H1 (cell line): ENCODE data around the gene IRF9. TPM values are rescaled to one million over a fixed set of nuclear protein-coding genes. Genes with fewer than 3 reads are reported as not detected.

Source experiments
- ATF3 ChIP-seq: IDR thresholded peaks from 2 replicates; pipeline ENCODE4 v1.6.1; 2011; ENCODE audit warnings: low read depth, mild to moderate bottlenecking, low read length; ENCODE audit not compliant: insufficient read depth
- CHD1 ChIP-seq: IDR thresholded peaks from 2 replicates; pipeline ENCODE4 v1.6.1; 2012; ENCODE audit warnings: low read depth, low read length, improper control_type of control experiment
- CHD7 ChIP-seq: fragments of 300-600 bp; sonication (generic); IDR thresholded peaks from 2 replicates; pipeline ENCODE4 v1.7.1; 2012; ENCODE audit warnings: low read length, moderate library complexity, mild to moderate bottlenecking, inconsistent platforms; ENCODE audit not compliant: insufficient replicate concordance
- GTF2F1 ChIP-seq: IDR thresholded peaks from 2 replicates; pipeline ENCODE4 v1.6.1; 2012; ENCODE audit warnings: low read depth, low read length, improper control_type of control experiment, borderline replicate concordance
- KDM1A ChIP-seq: fragments of 200-600, 300-600 bp; sonication (generic); IDR thresholded peaks from 2 replicates; pipeline ENCODE4 v1.7.1; 2016; ENCODE audit warnings: mild to moderate bottlenecking, low read length, borderline replicate concordance
- RFX5 ChIP-seq: IDR thresholded peaks from 2 replicates; pipeline ENCODE4 v1.6.1; 2011; ENCODE audit warnings: low read depth, low read length, improper control_type of control experiment, borderline replicate concordance
- YY1 ChIP-seq: IDR thresholded peaks from 2 replicates; pipeline ENCODE4 v1.6.1; 2011; ENCODE audit warnings: low read depth, mild to moderate bottlenecking, low read length
- polyA plus RNA-seq, 7 experiments: library from polyadenylated mRNA; depleted of rRNA in 3 of 7; stranded (reverse) in 5 of 7; unstranded in 2 of 7; fragments of >200 nt in 5 of 7; fragments of 200-250 nt in 2 of 7; gene quantifications; 1 replicate in 5 of 7; 2 replicates in 1 of 7; 4 replicates in 1 of 7; pipeline versions ENCODE4 v1.2.1 to v1.2.3, GENCODE V29; 2011 to 2013; ENCODE audit warnings: missing spikeins in 2 of 7, mixed read lengths in 2 of 7
- total RNA-seq: library from RNA; stranded (reverse); fragmentation: NEBNext Ultra II Directional; extraction: Animal tissue kit (Norgen Biotek cat#: 25700); gene quantifications from 2 replicates; pipeline ENCODE4 v1.2.1, GENCODE V29; 2021
- TF ChIP-seq, protein P1 (sequence below): IDR thresholded peaks from 2 replicates; pipeline ENCODE4 v1.6.1; 2012; ENCODE audit warnings: inconsistent platforms

The IRF9 gene
- total and polyA plus RNA-seq, 2 of the 8 experiments (the other 6 are each of a cell fraction or from before 2014, with no cell fraction given) = 11.4 to 13.2 TPM

- TF ChIP-seq CHD7 = no peak
- no peak for TF ChIP-seq GTF2F1
- no peak for TF ChIP-seq CHD1
- TF ChIP-seq ATF3 = no peak
- TF ChIP-seq YY1 = no peak
- TF ChIP-seq RFX5 = no peak
- TF ChIP-seq, protein P1, sequence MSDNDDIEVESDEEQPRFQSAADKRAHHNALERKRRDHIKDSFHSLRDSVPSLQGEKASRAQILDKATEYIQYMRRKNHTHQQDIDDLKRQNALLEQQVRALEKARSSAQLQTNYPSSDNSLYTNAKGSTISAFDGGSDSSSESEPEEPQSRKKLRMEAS = no peak
- no peak for TF ChIP-seq KDM1A
Observed at GRCh38 chr14:24143511-24143910, 17.6 kb upstream of the IRF9 start (continued).
